Sigmoid colon (tissue), 3 donors: ENCODE measurements around the gene RPLP2.

Experiments used
- CTCF ChIP-seq, 4 experiments: fragments of 450-650 bp in 3 of 4; fragments of 200-600 bp in 1 of 4; IDR thresholded peaks; one replicate each; pipeline ENCODE4 v1.5.1; 2016 to 2019; ENCODE audit warnings: antibody characterized with exemption in 4 of 4, mild to moderate bottlenecking in 3 of 4, moderate library complexity in 2 of 4
- POLR2A ChIP-seq, 2 donors: fragments of 450-650 bp; IDR thresholded peaks; one replicate each; pipeline ENCODE4 v1.6.1; 2016; ENCODE audit warnings: antibody characterized with exemption in 2 of 2, mild to moderate bottlenecking in 2 of 2, moderate library complexity in 2 of 2

- TF ChIP-seq POLR2A (IDR thresholded peaks at IDR 0.05) (no peak), CTCF (IDR thresholded peaks at IDR 0.05) (peak; percentile 25 to 73 (median 56))
These were observed 26.2 kb upstream of the RPLP2 start for GRCh38 chr11:783581-784015.
